HG03097 (cell line): ENCODE data around the gene FUT1.
"Not testable (repeated sequence)": the region's sequence is repeated elsewhere in the genome, so short reads cannot be mapped to it uniquely, and the experiment has no call there.

Experiments used
- ATAC-seq: cut with Tn5 transposase; IDR thresholded peaks from one replicate; pipeline ENCODE4 v1.9.1; 2021; ENCODE audit not compliant: unreplicated experiment, low FRiP score

Gene FUT1

GRCh38 chr19:48752496-48753365 is at the start of gene FUT1:
TSS of gene FUT1 (minus strand) at chr19:48752641. CDS start at chr19:48751281, 1,360 bp downstream.
- peak; percentile 48 for ATAC-seq

GRCh38 chr19:48799358-48800300 is 47.2 kb upstream of the FUT1 start:
- ATAC-seq, result no peak

DNA sequence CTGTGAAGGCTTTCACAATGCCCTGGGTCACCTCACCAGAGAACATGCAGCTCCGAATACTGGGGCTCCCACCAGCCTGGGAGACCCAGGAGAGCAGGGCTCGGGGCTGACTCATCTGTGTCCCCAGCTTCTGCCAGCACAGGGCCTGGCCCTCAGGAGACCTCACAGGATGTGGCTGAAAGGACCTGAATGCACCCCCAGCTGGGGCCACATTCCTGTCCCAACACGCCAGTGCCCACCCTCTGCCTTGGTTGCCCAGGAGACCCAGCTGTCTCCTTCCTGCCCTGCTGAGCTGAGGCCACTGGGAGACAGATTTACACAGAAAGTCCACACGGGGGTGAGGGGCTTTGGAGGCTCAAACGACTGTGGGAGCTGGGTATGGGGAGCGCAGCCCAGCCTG is 46.5 kb upstream of the FUT1 start:
- ATAC-seq, result no peak

DNA sequence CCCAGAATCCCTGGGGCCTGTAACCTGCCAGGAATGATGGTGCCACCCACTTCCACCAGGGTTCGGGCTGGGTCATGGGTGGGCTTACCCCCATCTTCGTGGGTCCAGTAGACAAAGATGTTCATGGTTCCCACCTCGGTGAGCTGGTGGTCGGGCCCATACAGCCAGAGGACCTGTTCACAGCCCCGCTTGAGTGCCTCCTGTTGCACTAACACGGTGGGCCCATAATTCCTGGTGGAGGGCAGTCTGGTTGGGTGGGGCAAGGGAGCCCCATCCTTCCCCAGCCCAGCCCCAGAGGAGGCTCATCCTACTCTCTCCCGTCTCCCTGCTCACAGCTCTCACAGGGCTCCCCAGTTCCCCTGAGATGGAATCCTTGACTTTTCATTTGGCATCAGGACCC is 44.7 kb upstream of the FUT1 start:
- ATAC-seq, result no peak

GRCh38 chr19:48796298-48797083 is 44.0 kb upstream of the FUT1 start:
- no peak for ATAC-seq

DNA sequence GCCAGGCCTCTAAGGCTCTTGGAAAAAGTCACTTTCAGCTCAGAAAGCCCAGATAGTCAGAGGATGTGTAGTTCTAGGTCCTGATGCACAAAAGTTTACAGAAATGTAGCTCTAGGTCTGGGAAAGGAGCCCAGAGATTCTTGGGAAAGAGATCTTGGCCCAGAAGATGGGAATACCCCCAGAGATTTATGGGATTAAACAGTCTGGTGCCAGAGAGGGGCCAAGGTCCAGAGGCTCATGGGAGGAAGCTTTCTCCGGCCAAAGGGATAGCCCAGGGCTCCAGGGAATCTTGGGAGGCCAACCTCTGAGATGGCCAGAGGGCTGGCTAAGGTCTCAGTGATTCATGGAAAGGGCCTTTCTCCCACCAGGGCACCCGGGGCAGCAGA is 43.2 kb upstream of the FUT1 start:
- no peak for ATAC-seq

DNA sequence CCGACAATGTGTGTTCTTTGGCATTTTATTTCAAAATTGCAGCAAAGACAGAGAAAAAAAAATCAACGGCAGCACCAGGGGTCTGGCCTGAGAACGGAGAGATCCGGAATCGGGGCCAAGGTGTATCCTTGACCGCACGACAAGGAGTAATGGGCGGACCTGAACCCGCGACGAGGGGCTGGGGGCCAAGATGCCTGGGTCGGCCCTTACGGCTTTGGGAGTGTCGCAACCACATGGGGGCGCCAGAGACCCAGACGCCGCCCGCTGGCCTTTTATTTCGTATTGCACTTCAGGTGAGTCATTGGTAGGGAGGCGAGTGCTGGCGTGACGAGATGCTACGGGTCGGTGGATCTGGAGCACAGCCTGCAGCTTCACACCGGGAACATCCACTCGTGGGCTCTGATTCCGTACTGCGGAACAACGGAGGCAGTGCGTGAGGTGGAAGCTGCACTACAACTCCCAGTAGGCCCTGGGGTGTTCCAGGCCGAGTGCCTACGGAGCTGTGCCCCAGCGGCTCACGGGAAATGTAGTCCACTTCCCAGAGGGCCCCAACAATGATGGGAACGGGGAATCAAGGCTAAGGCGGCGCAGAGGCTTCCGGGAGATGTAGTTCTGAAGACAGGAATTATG is 42.7 kb upstream of the FUT1 start:
- ATAC-seq, result peak; percentile 66

DNA sequence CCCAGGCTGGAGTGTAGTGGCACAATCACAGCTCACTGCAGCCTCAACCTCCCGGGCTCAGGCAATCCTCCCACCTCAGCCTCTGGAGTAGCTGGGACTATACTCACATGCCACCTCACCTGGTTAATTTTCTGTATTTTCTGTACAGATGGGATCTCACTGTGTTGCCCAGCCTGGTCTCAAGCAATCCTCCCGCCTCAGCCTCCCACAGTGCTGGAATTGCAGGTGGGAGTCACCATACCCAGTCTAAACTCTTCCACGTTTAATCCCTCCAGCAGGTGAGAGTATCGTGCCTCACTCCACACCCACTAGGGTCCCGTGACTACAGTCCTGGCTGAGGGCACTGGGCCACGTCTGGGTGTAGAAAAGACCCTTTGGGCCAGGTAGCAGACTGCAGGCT is 41.9 kb upstream of the FUT1 start:
- ATAC-seq, result no peak

- ATAC-seq, result no peak
Observed at GRCh38 chr19:48793271-48793670, 40.8 kb upstream of the FUT1 start.

- ATAC-seq, result not testable (repeated sequence)
Observed at GRCh38 chr19:48787331-48787730, 34.9 kb upstream of the FUT1 start.

DNA sequence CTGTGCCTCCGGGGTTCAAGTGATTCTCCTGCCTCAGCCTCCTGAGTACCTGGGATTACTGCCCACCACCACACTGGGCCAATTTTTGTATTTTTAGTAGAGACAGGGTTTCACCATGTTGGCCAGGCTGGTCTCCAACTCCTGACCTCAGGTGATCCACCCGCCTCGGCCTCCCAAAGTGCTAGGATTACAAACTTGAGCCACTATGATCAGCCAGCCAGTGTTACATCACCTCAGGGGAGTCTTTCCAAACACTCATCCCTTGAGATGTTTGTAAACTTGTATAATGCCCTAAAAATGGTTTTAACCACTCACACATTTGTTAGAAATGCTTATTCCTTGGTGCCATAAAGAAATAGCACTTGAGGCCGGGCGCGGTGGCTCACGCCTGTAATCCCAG is 34.0 kb upstream of the FUT1 start:
- not testable (repeated sequence) for ATAC-seq

DNA sequence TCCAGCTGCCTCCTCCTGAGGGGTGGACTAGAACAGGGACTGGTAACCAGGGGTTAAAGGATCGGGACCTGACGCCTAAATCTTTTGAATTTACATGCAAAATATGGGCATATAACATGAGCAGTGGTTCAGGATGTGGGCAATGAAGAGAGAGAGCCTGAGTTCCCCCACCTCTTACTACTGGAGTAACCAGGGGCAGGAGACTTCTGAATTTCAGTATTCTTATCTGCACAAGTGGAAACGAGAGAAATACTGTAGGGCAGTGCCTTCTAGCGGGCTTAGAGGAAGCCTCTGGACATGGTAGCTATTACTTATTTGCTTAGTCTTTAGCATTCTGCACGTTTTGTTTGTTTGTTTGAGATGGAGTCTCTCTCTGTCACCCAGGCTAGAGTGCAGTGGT is 32.1 kb upstream of the FUT1 start:
- no peak for ATAC-seq

DNA sequence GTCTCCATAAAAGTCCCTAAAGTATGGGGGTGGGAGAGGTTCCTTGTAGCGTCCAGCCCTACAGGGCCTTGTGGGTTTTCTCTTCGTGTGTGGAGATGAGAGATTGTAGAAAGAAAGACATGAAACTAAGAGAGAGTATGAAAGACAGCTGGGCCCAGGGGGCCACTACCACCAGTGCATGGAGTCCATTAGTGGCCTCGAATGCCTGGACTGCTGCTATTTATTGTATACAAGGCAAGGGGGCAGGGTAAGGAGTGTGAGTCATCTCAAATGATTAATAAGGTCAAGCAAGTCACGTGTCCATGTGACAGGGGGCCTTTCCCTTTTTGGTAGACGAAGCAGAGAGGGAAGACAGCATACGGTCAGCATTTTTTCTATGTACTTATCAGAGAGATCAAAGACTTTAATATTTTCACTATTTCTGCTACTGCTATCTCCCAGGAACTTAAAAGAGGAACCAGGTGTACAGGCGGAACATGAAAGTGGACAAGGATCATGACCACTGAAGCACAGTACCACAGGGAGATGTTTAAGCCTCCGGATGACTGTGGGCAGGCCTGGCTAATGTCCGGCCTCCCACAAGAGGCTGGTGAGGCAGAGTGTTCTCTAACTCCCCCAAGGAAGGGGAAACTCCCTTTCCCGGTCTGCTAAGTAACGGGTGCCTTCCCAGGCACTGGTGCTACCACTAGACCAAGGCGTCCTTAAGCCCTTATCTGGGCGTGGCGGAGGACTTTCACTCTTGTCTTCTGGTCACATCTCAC is 28.4 kb upstream of the FUT1 start:
- ATAC-seq, result no peak

- ATAC-seq, result no peak
Observed at GRCh38 chr19:48779636-48780035, 27.2 kb upstream of the FUT1 start.

GRCh38 chr19:48777720-48778119 is 25.3 kb upstream of the FUT1 start:
- no peak for ATAC-seq

- no peak for ATAC-seq
Observed at GRCh38 chr19:48777139-48777538, 24.7 kb upstream of the FUT1 start.

DNA sequence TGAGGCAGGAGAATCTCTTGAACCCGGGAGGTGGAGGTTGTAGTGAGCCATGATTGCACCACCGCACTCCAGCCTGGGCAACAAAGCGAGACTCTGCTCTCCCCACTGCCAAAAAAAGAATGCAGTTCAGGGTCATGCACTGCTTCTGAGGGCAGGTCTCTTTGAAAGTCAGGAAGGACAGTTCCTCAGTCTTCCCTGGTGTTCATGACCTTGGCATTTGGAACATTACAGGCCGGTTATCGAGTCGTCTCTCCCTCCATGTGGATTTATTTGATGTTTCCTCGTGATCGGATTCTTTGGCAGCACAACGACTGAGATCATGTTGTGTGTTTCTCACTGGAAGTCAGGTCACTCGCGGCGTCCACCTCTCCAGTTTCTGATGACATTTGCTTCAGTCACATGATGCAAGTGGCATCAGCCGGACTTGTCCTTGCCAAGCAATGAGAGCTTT is 20.1 kb upstream of the FUT1 start:
- no peak for ATAC-seq

- ATAC-seq, result no peak
Observed at GRCh38 chr19:48770734-48771472, 18.5 kb upstream of the FUT1 start.

- ATAC-seq, result no peak
Observed at GRCh38 chr19:48770266-48770665, 17.8 kb upstream of the FUT1 start.
